SK-N-MC (cell line): Measurements from ENCODE around the gene TP53AIP1.

ENCODE experiments used
- EZH2 ChIP-seq: fragments of 200-600 bp; sonication (generic); IDR thresholded peaks from one replicate; pipeline ENCODE4 v1.6.1; 2017; ENCODE audit warnings: antibody characterized with exemption
- FOXP2 ChIP-seq: optimal IDR thresholded peaks from 2 replicates; pipeline ENCODE3; 2011; ENCODE audit warnings: mild to moderate bottlenecking, moderate library complexity; ENCODE audit not compliant: insufficient read depth; ENCODE audit errors: extremely low read length, control extremely low read depth
- POLR2AphosphoS5 ChIP-seq: IDR thresholded peaks from 2 replicates; pipeline ENCODE4 v1.6.1; 2012; ENCODE audit warnings: mild to moderate bottlenecking, low read depth, low read length, borderline replicate concordance

GRCh38 chr11:128927683-128928336 lies 14.9 kb downstream of the TP53AIP1 start:
- TF ChIP-seq EZH2 (no peak), POLR2AphosphoS5 (no peak), FOXP2 (no peak)
